ENCODE results near the gene RCBTB2. TPM values are rescaled to one million over a fixed set of nuclear protein-coding genes. Genes with fewer than 3 reads are reported as not detected.

Gene RCBTB2
- total and polyA plus RNA-seq, 9 of the 15 experiments (the other 6 are each of a cell fraction or from before 2014, with no cell fraction given): 0.91 to 3.3 (median 1.5) TPM

GRCh38 chr13:48477191-48477855 is 55.6 kb downstream of the RCBTB2 start:
- no peaks in the 10 kb centered on the region for H3K9me3 ChIP-seq (replicated peaks; ENCODE audit: control insufficient read depth, insufficient read depth, low read depth, low read length)
- no peaks in the 10 kb centered on the region for H3K4me1 ChIP-seq (replicated peaks in 1 of 2; ENCODE audit: control insufficient read depth in 2 of 2, insufficient read depth in 2 of 2, low read length in 2 of 2)
- ATAC-seq: no peak
- in situ Hi-C loops (cut with MboI): no loop called here
- H3K9ac ChIP-seq (ENCODE audit: insufficient read depth in 1 of 2, low read depth in 2 of 2, low read length in 2 of 2): no peak overlapping the region
- no peak overlapping the region for H2AFZ ChIP-seq (ENCODE audit: low read depth, low read length)
- DNase-seq (ENCODE audit: extremely low read depth in 1 of 4, low spot score in 3 of 4): no peak
- H3K4me3 ChIP-seq: no peak overlapping the region
- no peak overlapping the region for H3K27ac ChIP-seq (ENCODE audit: extremely low read depth, low read depth, low read length)
- WGBS (ENCODE audit: insufficient coverage, low coverage, missing lambda C conversion rate): 92% methylated on average over 2 of the region's 2 CpGs
- no peak overlapping the region for H3K4me2 ChIP-seq (ENCODE audit: insufficient read depth, low read length)
- FAIRE-seq: no peak
- H3K79me2 ChIP-seq (ENCODE audit: control insufficient read depth, insufficient read depth, low read length): no peaks in the 10 kb centered on the region
- H3K9me1 ChIP-seq (ENCODE audit: control insufficient read depth, insufficient read depth, low read length): no peaks in the 10 kb centered on the region
- TF ChIP-seq CBX5 (IDR thresholded peaks at IDR 0.05; ENCODE audit: borderline replicate concordance, low read depth) (no peak), ETS1 (conservative IDR thresholded peaks at IDR 0.05; ENCODE audit: control insufficient read depth, low read depth, low read length) (no peak), ELF2 (CRISPR knock-in tag; IDR thresholded peaks at IDR 0.05) (no peak), RCOR1 (IDR thresholded peaks at IDR 0.05; ENCODE audit: borderline replicate concordance in 1 of 2, low read depth in 2 of 2, low read length in 2 of 2) (no peak), SRSF9 (IDR thresholded peaks at IDR 0.05; ENCODE audit: borderline replicate concordance, low read depth, low read length) (no peak), TCFL5 (CRISPR knock-in tag; conservative IDR thresholded peaks at IDR 0.05) (no peak), XRCC4 (IDR thresholded peaks at IDR 0.05; ENCODE audit: extremely low read depth, insufficient read depth, insufficient read length) (no peak), ZNF41 (CRISPR knock-in tag; conservative IDR thresholded peaks at IDR 0.05) (no peak)
- ChIA-PET CTCF (ENCODE audit: low intra/inter-chr PET ratio) (no interaction called here), POLR2A (interaction anchor here (0.7 kb wide), 1 partner anchor 173 kb away, joined by 3 read pairs; no protein-coding TSS in a partner anchor)
- BruUV-seq (replicated peaks): no TSS peak
- H3K27me3 ChIP-seq (ENCODE audit: control insufficient read depth in 2 of 2, insufficient read depth in 2 of 2, low read length in 2 of 2): no peaks in the 10 kb centered on the region
- H3K36me3 ChIP-seq (ENCODE audit: control insufficient read depth, insufficient read depth, low read length): peaks cover 3% of the 10 kb centered on the region; the same call in 1 of the 3 replicates
- intact Hi-C loops (cut with micrococcal nuclease): no loop called here
- no peaks in the 10 kb centered on the region for H4K20me1 ChIP-seq (replicated peaks; ENCODE audit: control insufficient read depth, insufficient read depth, low read length)
